ENCODE data around the gene KIF3A.

DNA sequence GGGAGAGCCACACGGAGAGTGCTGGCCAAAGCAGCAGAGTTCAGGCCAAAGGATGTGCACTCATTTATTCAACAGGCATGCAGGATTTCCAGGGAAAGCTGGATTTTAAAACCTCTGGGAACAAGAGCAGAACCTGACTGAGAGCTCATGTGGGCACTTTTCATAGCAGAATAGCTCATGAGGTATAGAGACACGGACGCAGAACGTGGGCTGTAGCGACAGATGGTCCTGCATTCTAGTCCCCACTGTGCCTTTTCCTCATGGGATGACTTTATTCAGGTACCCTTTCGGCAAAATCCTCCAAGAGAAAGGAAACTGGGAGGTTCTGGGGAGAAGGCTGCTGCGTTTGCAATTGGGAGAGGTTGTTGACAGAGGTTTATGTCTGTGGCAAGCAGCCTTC is 58.2 kb downstream of the KIF3A start:
- TF ChIP-seq CTCF (IDR thresholded peaks at IDR 0.05; ENCODE audit: poor library complexity, severe bottlenecking) (no peak), EP300 (conservative IDR thresholded peaks at IDR 0.05; ENCODE audit: poor library complexity, severe bottlenecking) (no peak), MXI1 (conservative IDR thresholded peaks at IDR 0.05; ENCODE audit: poor library complexity, severe bottlenecking) (no peak), EZH2 (IDR thresholded peaks at IDR 0.05; ENCODE audit: borderline replicate concordance, insufficient read depth, low read length, poor library complexity, severe bottlenecking) (no peak), POLR2AphosphoS5 (IDR thresholded peaks at IDR 0.05) (no peak), RAD21 (conservative IDR thresholded peaks at IDR 0.05) (no peak), TAF1 (IDR thresholded peaks at IDR 0.05; ENCODE audit: low read depth) (no peak), SMC3 (conservative IDR thresholded peaks at IDR 0.05; ENCODE audit: poor library complexity) (no peak)
- TF ChIP-seq, protein P1, sequence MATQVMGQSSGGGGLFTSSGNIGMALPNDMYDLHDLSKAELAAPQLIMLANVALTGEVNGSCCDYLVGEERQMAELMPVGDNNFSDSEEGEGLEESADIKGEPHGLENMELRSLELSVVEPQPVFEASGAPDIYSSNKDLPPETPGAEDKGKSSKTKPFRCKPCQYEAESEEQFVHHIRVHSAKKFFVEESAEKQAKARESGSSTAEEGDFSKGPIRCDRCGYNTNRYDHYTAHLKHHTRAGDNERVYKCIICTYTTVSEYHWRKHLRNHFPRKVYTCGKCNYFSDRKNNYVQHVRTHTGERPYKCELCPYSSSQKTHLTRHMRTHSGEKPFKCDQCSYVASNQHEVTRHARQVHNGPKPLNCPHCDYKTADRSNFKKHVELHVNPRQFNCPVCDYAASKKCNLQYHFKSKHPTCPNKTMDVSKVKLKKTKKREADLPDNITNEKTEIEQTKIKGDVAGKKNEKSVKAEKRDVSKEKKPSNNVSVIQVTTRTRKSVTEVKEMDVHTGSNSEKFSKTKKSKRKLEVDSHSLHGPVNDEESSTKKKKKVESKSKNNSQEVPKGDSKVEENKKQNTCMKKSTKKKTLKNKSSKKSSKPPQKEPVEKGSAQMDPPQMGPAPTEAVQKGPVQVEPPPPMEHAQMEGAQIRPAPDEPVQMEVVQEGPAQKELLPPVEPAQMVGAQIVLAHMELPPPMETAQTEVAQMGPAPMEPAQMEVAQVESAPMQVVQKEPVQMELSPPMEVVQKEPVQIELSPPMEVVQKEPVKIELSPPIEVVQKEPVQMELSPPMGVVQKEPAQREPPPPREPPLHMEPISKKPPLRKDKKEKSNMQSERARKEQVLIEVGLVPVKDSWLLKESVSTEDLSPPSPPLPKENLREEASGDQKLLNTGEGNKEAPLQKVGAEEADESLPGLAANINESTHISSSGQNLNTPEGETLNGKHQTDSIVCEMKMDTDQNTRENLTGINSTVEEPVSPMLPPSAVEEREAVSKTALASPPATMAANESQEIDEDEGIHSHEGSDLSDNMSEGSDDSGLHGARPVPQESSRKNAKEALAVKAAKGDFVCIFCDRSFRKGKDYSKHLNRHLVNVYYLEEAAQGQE (IDR thresholded peaks at IDR 0.05; ENCODE audit: borderline replicate concordance): no peak

Measured in neural cell (in vitro differentiated cells).